ENCODE measurements around the gene CIZ1.

Gene CIZ1

GRCh38 chr9:128213746-128214497 is 22.6 kb upstream of the CIZ1 start:
- Histone ChIP-seq H3K27me3 (replicated peaks in 2 of 5; ENCODE audit: control insufficient read depth in 4 of 5, insufficient read depth in 5 of 5, low read length in 4 of 5) (no peaks in the 10 kb centered on the region), H3K4me1 (ENCODE audit: control extremely low read depth in 1 of 4, control insufficient read depth in 4 of 4, insufficient read depth in 4 of 4, low read length in 3 of 4) (peaks cover 0 to 11% (median 9%) of the 10 kb centered on the region in 4 experiments), H3K36me3 (ENCODE audit: control insufficient read depth in 4 of 4, insufficient read depth in 4 of 4, low read length in 3 of 4) (no peaks in the 10 kb centered on the region), H3K27ac (ENCODE audit: insufficient read depth in 1 of 2, low read depth in 1 of 2, low read length in 2 of 2, poor library complexity in 1 of 2, severe bottlenecking in 2 of 2) (no peak overlapping the region), H3K4me3 (ENCODE audit: control insufficient read depth in 1 of 7, extremely low read depth in 1 of 7, insufficient read depth in 4 of 7, low read depth in 2 of 7, low read length in 6 of 7) (no peak overlapping the region), H3K9me3 (ENCODE audit: control extremely low read depth in 1 of 5, control insufficient read depth in 4 of 5, insufficient read depth in 2 of 5, low read depth in 1 of 5, low read length in 4 of 5) (no peaks in the 10 kb centered on the region)
- WGBS (ENCODE audit: insufficient coverage): 98% methylated on average over 10 of the region's 12 CpGs
- DNase-seq: no peak
- CTCF ChIA-PET: interaction anchor here (1.2 to 2.0 kb wide), 2 partner anchors 8 to 27 kb away, joined by 3 to 4 read pairs; no protein-coding TSS in a partner anchor
- POLR2A ChIA-PET: no interaction called here

- Histone ChIP-seq H3K27me3 (replicated peaks in 2 of 5; ENCODE audit: control insufficient read depth in 4 of 5, insufficient read depth in 5 of 5, low read length in 4 of 5) (no peaks in the 10 kb centered on the region), H3K27ac (ENCODE audit: insufficient read depth in 1 of 2, low read depth in 1 of 2, low read length in 2 of 2, poor library complexity in 1 of 2, severe bottlenecking in 2 of 2) (no peak overlapping the region), H3K9me3 (ENCODE audit: control extremely low read depth in 1 of 5, control insufficient read depth in 4 of 5, insufficient read depth in 2 of 5, low read depth in 1 of 5, low read length in 4 of 5) (no peaks in the 10 kb centered on the region), H3K4me3 (ENCODE audit: control insufficient read depth in 1 of 7, extremely low read depth in 1 of 7, insufficient read depth in 4 of 7, low read depth in 2 of 7, low read length in 6 of 7) (no peak overlapping the region), H3K4me1 (ENCODE audit: control extremely low read depth in 1 of 4, control insufficient read depth in 4 of 4, insufficient read depth in 4 of 4, low read length in 3 of 4) (no peaks in the 10 kb centered on the region), H3K36me3 (ENCODE audit: control insufficient read depth in 4 of 4, insufficient read depth in 4 of 4, low read length in 3 of 4) (no peaks in the 10 kb centered on the region)
- DNase-seq: no peak
- POLR2A ChIA-PET: no interaction called here
- CTCF ChIA-PET: interaction anchor here (1.1 to 2.0 kb wide), 3 partner anchors 15 to 43 kb away, joined by 3 to 4 read pairs (median 3); no protein-coding TSS in a partner anchor
- 100% methylated on average over 1 of the region's 2 CpGs for WGBS (ENCODE audit: insufficient coverage)
These were observed 20.6 kb upstream of the CIZ1 start for GRCh38 chr9:128211981-128212281.

DNA sequence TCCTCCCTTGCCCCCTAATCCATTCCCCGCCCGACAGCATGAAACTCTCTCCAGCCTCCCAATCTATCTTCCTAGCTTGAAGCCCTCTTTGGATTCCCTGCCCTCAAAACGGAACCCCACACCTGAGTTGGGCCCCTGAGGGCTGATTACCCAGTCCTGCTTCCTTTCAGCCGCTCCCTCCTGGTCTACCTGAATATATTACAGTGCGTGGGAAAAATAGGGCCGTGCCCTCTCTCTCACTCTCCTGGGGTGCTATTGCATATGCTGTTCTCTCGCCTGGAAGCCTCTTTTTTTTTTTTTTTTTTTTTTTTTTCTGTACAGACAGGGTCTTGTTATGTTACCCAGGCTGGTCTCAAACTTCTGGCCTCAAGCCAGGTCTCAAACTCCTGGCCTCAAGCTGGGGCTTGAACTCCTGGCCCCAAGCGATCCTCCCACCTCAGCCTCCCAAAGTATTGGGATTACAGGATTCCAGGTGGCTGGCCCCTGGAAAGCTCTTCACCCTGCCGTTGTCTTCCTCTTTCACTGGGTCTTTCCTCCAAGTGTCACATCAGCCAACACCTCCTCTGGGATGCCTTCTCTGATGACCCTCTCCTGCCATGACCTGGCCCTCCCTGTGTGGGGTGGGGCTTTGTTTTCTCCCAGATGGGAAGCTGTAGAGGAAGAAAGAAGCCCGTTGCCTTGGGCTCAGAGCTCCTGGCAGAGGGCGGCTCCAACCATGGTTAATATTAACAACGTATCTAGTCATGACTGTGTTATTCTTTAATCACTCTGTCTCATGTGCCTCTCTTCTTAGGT is 20.0 kb upstream of the CIZ1 start:
- POLR2A ChIA-PET: no interaction called here
- Histone ChIP-seq H3K9me3 (ENCODE audit: control extremely low read depth in 1 of 5, control insufficient read depth in 4 of 5, insufficient read depth in 2 of 5, low read depth in 1 of 5, low read length in 4 of 5) (no peaks in the 10 kb centered on the region), H3K27ac (ENCODE audit: insufficient read depth in 1 of 2, low read depth in 1 of 2, low read length in 2 of 2, poor library complexity in 1 of 2, severe bottlenecking in 2 of 2) (no peak overlapping the region), H3K36me3 (ENCODE audit: control insufficient read depth in 4 of 4, insufficient read depth in 4 of 4, low read length in 3 of 4) (no peaks in the 10 kb centered on the region), H3K4me1 (ENCODE audit: control extremely low read depth in 1 of 4, control insufficient read depth in 4 of 4, insufficient read depth in 4 of 4, low read length in 3 of 4) (no peaks in the 10 kb centered on the region), H3K27me3 (replicated peaks in 2 of 5; ENCODE audit: control insufficient read depth in 4 of 5, insufficient read depth in 5 of 5, low read length in 4 of 5) (no peaks in the 10 kb centered on the region), H3K4me3 (ENCODE audit: control insufficient read depth in 1 of 7, extremely low read depth in 1 of 7, insufficient read depth in 4 of 7, low read depth in 2 of 7, low read length in 6 of 7) (no peak overlapping the region)
- whole genome bisulfite sequencing (ENCODE audit: insufficient coverage): 80% methylated on average over 8 of the region's 12 CpGs
- no peak for DNase-seq
- CTCF ChIA-PET: interaction anchor here (1.1 to 1.2 kb wide), 2 partner anchors 14 to 44 kb away, joined by 3 read pairs; no protein-coding TSS in a partner anchor

GRCh38 chr9:128208946-128209669 is 17.7 kb upstream of the CIZ1 start:
- whole genome bisulfite sequencing (ENCODE audit: insufficient coverage): 84% methylated on average over 8 of the region's 15 CpGs
- CTCF ChIA-PET: interaction anchor here (1.0 to 1.5 kb wide), 3 partner anchors 14 to 82 kb away, joined by 3 to 4 read pairs (median 3); partner anchors contain the start of gene CIZ1

DNA sequence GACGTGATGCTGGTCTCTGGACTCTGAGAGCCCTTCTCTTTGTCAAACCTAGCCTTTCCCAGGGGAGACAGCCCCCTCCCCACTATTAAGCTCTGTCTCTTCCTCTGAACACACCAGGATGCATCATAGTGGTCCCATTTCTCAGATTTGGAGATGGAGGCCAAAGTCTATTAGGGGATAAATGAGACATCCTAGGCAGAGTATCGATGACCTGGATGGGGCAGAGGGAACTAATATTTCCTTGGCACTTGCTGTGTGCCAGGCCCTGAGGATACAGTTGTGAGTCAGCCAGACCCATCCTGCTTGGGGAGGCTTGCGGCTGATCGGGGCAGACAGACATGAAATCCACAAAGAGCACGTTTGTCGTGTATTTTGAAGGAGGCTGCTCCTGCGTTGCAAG is 17.0 kb upstream of the CIZ1 start:
- CTCF ChIA-PET: interaction anchor here (1.0 to 1.7 kb wide), 3 partner anchors 13 to 82 kb away, joined by 3 to 4 read pairs (median 4); partner anchors contain the start of gene CIZ1
- no peak for DNase-seq

More at GRCh38 chr9:128208946-128209669, 17.7 kb upstream of the CIZ1 start:
- Histone ChIP-seq H3K4me1 (ENCODE audit: control extremely low read depth in 1 of 4, control insufficient read depth in 4 of 4, insufficient read depth in 4 of 4, low read length in 3 of 4) (peaks cover 0 to 8% (median 6%) of the 10 kb centered on the region in 4 experiments), H3K9me3 (ENCODE audit: control extremely low read depth in 1 of 5, control insufficient read depth in 4 of 5, insufficient read depth in 2 of 5, low read depth in 1 of 5, low read length in 4 of 5) (no peaks in the 10 kb centered on the region), H3K27ac (ENCODE audit: insufficient read depth in 1 of 2, low read depth in 1 of 2, low read length in 2 of 2, poor library complexity in 1 of 2, severe bottlenecking in 2 of 2) (no peak overlapping the region), H3K4me3 (ENCODE audit: control insufficient read depth in 1 of 7, extremely low read depth in 1 of 7, insufficient read depth in 4 of 7, low read depth in 2 of 7, low read length in 6 of 7) (no peak overlapping the region), H3K27me3 (replicated peaks in 2 of 5; ENCODE audit: control insufficient read depth in 4 of 5, insufficient read depth in 5 of 5, low read length in 4 of 5) (no peaks in the 10 kb centered on the region), H3K36me3 (ENCODE audit: control insufficient read depth in 4 of 4, insufficient read depth in 4 of 4, low read length in 3 of 4) (no peaks in the 10 kb centered on the region)
- POLR2A ChIA-PET: no interaction called here
- DNase-seq: no peak

DNA sequence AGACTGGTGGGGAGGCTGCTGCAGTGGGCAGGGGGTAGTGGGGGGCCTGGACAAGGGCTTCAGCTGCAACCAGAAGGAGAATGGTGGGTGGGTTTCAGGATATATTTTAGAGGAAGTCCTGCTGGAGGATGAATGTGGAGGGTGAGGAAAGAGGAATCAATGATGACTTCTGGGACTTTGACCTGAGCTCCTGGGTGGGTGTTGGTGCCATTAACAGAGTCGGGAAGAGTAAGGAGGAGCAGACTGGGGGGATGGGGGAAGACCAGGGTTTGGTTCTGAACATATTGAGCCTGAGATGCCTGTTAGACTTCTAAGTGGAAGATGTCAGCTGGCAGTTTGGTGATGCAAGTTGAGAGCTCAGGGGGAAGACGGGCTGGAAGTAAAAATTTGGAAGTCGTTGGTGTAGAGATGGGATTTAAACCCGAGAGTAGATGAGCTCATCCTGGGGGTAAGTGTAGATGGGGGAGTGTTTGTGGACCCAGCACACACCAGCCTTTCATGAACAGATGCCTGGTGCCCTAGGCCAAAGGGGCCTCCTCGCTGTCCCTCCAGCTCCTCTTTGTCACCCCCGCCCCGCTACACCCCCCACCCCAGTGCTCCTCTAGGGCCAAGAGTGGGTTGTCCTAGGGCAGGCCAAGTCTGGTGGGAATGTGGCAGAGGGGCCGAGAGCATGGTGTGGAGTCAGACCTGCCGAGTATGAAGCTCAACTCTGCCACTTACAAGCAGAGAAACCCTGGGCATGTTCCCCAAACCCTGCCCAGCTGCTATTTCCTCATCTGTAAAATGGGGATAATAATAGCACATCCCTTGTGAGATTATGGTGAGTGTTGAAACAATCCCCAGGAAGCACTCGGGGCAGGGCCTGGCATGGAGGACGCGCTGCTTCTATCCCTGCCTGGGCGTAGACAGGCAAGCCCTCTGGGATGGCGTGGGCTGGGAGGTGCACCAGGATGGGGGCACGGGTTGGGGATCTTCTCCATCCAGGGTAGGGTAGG is 15.8 kb upstream of the CIZ1 start:
- no peaks in the 10 kb centered on the region for H3K36me3 ChIP-seq (ENCODE audit: control insufficient read depth in 4 of 4, insufficient read depth in 4 of 4, low read length in 3 of 4)
- peaks cover 0 to 22% (median 14%) of the 10 kb centered on the region in 4 experiments for H3K4me1 ChIP-seq (ENCODE audit: control extremely low read depth in 1 of 4, control insufficient read depth in 4 of 4, insufficient read depth in 4 of 4, low read length in 3 of 4)
- H3K4me3 ChIP-seq (ENCODE audit: control insufficient read depth in 1 of 7, extremely low read depth in 1 of 7, insufficient read depth in 4 of 7, low read depth in 2 of 7, low read length in 6 of 7): no peak overlapping the region
- POLR2A ChIA-PET: no interaction called here
- no peak for DNase-seq
- CTCF ChIA-PET: interaction anchor here (0.9 to 1.8 kb wide), 4 partner anchors 9 to 43 kb away, joined by 3 to 7 read pairs (median 4); no protein-coding TSS in a partner anchor
- H3K27me3 ChIP-seq (replicated peaks in 2 of 5; ENCODE audit: control insufficient read depth in 4 of 5, insufficient read depth in 5 of 5, low read length in 4 of 5): no peaks in the 10 kb centered on the region
- 93% methylated on average over 6 of the region's 15 CpGs for WGBS (ENCODE audit: insufficient coverage)
- H3K9me3 ChIP-seq (ENCODE audit: control extremely low read depth in 1 of 5, control insufficient read depth in 4 of 5, insufficient read depth in 2 of 5, low read depth in 1 of 5, low read length in 4 of 5): no peaks in the 10 kb centered on the region
- H3K27ac ChIP-seq (ENCODE audit: insufficient read depth in 1 of 2, low read depth in 1 of 2, low read length in 2 of 2, poor library complexity in 1 of 2, severe bottlenecking in 2 of 2): no peak overlapping the region

More for the DNA sequence above, 17.0 kb upstream of the CIZ1 start:
- H3K4me3 ChIP-seq (ENCODE audit: control insufficient read depth in 1 of 7, extremely low read depth in 1 of 7, insufficient read depth in 4 of 7, low read depth in 2 of 7, low read length in 6 of 7): no peak overlapping the region
- no peak overlapping the region for H3K27ac ChIP-seq (ENCODE audit: insufficient read depth in 1 of 2, low read depth in 1 of 2, low read length in 2 of 2, poor library complexity in 1 of 2, severe bottlenecking in 2 of 2)
- no peaks in the 10 kb centered on the region for H3K9me3 ChIP-seq (ENCODE audit: control extremely low read depth in 1 of 5, control insufficient read depth in 4 of 5, insufficient read depth in 2 of 5, low read depth in 1 of 5, low read length in 4 of 5)
- peaks cover 0 to 15% (median 12%) of the 10 kb centered on the region in 4 experiments for H3K4me1 ChIP-seq (ENCODE audit: control extremely low read depth in 1 of 4, control insufficient read depth in 4 of 4, insufficient read depth in 4 of 4, low read length in 3 of 4)
- H3K27me3 ChIP-seq (replicated peaks in 2 of 5; ENCODE audit: control insufficient read depth in 4 of 5, insufficient read depth in 5 of 5, low read length in 4 of 5): no peaks in the 10 kb centered on the region
- POLR2A ChIA-PET: no interaction called here
- WGBS (ENCODE audit: insufficient coverage): 100% methylated on average over 7 of the region's 7 CpGs
- H3K36me3 ChIP-seq (ENCODE audit: control insufficient read depth in 4 of 4, insufficient read depth in 4 of 4, low read length in 3 of 4): no peaks in the 10 kb centered on the region
